ENCODE results near the gene UGP2.
"Not testable (repeated sequence)": the region's sequence is repeated elsewhere in the genome, so short reads cannot be mapped to it uniquely, and the experiment has no call there.

UGP2 gene

DNA sequence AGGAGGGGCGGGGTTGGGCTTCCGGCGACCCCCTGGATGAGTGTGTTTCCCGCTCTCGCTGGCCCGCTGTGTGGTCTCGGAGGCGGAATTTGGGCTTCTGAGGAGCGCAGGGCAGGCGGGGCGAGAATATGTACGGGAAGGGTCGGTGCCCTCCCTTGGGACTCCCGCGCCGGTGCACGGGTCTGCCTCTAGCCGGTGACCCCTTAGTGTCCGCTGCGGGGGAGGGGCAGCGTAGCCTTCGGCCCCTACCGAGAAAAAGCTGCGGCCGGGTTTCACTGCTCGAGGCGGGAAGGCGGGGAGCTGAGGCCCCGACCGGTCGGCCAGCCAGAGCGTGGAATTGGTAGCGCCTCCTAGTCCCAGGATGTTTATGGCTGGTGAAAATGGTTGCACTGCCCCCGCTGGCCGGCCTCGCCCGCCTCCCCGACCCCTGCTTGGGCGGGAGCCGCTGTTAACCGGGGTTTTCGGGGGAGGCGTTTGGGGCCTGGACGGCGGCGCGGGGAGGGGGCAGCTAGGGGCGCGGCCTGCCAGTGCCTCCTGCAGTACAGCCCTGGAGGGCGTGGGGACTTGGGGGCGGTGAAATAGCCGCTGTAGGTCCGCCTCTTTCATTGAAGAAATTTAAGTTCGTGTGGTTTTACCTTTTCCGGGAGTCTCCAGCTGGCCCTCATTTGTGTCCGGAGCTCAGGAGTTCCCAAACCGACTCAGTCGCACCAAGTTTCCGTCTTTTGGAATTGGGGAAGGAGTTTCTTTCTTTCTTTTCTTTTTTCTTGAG is at the start of gene UGP2:
Gene UGP2 (plus strand): TSS at position 643 of the 769 bp plus-strand sequence. CDS start 290 bp downstream, outside the sequence.
- DNase-seq: peak; percentile 41 to 87 (median 74)
- intact Hi-C loops (cut with DNase I): loop anchor here (5.0 kb wide), 1 partner anchor 254 kb away; the partner anchor contains the start of genes MDH1 and WDPCP

DNA sequence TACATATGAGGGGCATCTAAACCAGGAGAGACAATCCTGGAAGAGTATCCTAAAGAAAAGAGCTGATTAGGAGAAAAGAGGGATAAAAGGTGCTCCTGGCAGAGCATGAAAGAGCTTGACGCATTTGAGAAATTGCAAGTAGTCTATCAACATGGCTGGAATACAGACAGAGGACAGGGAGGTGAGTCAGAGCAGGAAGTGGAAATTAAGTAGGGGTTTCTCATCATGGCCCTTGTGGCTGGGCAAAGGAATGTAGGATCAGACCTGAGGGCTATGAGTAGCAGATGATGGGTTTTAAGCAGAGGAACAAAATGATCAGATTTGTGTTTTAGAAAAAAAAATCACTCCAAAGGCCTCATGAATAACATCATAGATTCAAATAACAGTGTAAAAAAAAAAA is 49.2 kb upstream of the UGP2 start:
- DNase-seq: no peak
- intact Hi-C loops (cut with DNase I): no loop called here

DNA sequence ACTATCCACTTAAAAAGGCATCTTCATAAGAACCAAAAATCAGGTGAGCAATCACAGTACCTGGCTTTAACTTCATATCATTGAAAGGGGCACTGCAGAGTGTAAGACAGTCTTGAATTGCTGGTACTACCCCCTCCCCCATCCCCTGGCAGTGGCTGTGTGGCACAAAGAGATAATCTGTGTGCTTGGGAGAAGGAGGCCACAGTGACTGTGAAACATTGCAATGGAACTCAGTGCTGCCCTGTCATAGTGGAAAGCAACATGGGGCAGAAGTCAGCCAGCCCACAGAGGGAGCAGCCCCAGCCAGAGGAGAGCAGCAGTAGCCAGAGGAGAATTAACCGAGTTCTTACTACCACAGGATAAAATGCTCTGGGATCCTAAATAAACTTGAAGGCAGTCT is 45.3 kb upstream of the UGP2 start:
- DNase-seq: no peak
- intact Hi-C loops (cut with DNase I): no loop called here

DNA sequence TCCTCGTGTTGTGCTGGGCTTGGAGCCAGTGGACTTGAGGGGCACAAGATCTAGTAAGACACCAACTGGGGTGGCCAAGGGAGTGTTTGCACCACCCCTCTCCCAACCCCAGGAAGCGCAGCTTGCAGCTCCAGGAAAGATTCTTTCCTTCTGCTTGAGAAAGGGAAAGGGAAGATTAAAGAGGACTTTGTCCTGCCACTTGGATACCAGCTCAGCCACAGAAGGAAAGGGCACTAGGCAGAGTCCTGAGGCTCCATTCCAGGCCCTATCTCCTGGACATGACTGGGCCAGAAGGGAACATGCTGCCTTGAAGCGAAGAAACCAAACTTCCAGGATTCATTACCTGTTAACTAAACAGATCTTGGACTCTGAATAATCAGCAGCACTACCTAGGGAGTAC is 44.9 kb upstream of the UGP2 start:
- DNase-seq: no peak
- intact Hi-C loops (cut with DNase I): no loop called here

DNA sequence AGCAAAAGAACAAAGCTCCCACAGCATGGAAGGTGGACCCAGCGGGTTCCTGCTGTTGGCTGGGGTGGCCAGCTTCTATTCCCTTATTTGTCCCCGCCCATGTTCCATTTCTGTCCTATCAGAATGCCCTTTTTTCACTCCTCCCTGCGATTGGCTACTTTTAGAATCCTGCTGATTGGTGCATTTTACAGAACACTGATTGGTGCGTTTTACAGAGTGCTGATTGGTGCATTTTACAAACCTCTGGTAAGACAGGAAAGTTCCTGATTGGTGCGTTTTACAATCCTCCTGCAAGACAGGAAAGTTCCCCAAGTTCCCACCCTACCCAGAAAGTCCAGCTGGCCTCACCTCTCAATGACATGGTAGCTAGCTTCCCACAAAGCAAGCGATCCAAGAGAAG is 40.2 kb upstream of the UGP2 start:
- intact Hi-C loops (cut with DNase I): no loop called here
- no peak for DNase-seq

DNA sequence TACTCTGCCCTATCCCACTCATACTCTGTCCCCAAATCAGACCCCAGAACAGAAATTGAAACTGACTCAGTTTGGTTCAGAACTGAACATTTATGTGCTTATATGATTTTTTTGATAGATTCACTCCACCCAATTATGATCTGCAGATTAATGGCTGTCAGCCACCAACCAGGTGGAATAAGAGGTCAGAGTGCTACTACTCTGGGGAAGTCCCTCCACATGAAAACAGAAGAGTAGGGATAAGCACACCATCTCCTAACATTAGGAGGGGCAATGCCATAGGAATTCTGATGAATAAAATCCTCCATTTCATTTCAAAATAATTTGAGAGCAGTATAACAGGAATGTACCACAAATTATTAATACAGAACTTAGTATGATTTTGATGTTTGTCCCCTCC is 36.3 kb upstream of the UGP2 start:
- intact Hi-C loops (cut with DNase I): no loop called here
- DNase-seq: no peak

DNA sequence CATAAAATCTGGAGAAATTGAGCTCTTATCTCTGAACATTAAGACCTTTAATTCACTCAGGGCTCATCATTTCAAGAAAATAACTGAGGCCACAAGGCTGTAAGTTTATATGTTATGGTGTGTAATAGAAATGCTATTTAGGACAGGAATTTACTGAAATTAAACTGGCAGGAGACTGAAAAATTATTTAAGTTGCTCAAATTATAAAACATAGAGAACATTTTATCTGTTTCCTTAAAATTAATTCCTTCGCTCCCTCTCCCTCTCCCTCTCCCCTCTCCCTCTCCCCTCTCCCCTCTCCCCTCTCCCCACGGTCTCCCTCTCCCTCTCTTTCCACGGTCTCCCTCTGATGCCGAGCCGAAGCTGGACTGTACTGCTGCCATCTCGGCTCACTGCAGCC is 33.7 kb upstream of the UGP2 start:
- intact Hi-C loops (cut with DNase I): not testable (repeated sequence)

DNA sequence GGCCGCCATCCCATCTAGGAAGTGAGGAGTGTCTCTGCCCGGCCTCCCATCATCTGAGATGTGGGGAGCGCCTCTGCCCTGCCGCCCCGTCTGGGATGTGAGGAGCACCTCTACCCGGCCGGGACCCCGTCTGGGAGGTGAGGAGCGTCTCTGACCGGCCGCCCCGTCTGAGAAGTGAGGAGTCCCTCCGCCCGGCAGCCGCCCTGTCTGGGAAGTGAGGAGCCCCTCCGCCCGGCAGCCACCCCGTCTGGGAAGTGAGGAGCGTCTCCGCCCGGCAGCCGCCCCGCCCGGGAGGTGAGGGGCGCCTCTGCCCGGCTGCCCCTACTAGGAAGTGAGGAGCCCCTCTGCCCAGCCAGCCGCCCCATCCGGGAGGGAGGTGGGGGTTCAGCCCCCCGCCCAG is 32.8 kb upstream of the UGP2 start:
- intact Hi-C loops (cut with DNase I); DNase-seq: not testable (repeated sequence)

More for the DNA sequence above, 33.7 kb upstream of the UGP2 start:
- not testable (repeated sequence) for DNase-seq

DNA sequence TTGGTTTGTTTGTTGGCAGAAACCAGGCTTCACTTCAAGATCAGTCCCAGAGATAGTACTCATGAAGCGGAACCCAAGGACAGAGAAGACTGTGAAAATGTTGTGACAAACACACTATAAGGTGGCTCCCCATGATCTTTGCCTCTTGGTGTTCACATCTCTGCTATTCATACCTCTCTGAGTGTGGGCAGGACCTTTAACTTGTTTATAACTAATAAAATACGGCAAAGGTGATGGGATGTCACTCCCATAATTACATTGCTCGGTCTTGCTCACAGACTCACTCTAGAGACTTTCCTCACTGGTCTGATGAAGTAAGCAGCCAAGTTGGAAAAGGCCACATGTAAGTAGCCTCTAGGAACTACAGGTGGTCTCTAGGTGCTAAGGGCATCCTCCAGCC is 30.6 kb upstream of the UGP2 start:
- no peak for DNase-seq
- intact Hi-C loops (cut with DNase I): no loop called here

DNA sequence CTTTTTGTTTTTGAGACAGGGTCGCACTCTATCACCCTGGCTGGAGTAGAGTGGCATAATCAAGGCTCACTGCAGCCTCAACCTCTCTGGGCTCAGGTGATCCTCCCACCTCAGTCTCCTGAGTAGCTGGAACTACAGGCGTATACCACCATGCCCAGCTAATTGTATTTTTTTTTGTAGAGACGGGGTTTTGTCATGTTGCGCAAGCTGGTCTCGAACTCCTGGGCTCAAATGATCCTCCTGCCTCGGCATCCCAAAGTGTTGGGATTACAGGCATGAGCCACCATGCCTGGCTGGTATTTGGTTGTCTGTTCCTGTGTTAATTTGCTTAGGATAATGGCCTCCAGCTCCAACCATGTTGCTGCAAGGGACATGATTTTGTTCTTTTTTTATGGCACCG is 29.8 kb upstream of the UGP2 start:
- intact Hi-C loops (cut with DNase I); DNase-seq: not testable (repeated sequence)

DNA sequence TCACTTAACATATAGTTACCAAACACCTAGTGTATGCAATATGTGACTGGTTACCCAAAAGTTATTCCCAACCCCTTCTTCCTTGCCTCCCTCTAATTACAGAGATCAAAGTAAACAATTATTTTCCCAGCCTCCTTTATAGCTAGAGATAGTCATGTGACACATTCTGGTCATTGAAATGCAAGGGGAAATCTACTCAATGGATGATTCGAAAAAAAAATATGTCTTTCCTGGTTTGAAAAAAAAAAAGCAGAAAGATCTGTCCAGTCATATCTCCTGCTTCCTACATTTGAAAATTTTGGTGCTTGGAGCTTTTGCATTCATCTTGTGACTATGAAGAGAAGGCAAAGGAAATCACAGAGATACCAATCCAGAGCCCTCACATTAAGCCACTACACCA is 27.6 kb upstream of the UGP2 start:
- intact Hi-C loops (cut with DNase I): no loop called here
- DNase-seq: no peak

DNA sequence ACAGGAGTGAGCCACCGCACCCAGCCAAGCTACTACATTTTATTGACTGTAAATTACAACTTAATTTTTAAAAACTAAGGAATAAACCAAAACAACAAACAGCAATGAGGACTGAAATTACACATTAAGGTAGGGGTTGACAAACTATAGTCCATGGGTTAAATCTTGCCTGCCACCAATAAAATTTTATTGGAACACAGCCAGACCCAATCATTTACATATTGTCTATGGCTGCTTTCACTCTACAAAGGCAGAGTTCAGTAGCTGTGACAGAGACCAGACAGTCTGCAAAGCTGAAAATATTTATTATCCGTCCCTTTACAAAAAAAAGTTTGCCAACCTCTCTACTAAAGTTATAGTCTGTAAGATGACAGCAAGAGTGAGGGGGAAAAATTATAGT is 24.3 kb upstream of the UGP2 start:
- intact Hi-C loops (cut with DNase I): no loop called here
- no peak for DNase-seq

DNA sequence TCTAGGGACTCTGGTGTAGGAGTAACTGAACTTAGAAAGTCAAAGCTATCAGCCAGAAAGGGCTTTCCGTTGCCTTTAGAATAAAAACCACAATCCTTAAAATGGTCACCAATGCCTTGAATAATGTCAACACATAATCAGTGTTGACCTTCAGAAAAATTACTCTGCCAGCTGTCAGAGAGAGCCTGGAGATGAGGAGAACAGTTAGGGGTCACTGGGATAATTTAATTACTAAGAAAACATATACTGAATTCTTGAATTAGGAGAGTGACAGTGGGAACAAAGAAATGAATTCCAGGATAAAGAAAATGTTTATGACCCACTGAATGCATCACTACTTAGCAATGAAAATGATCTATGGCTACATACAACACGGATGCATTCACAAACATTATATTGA is 23.4 kb upstream of the UGP2 start:
- no peak for DNase-seq
- intact Hi-C loops (cut with DNase I): no loop called here

DNA sequence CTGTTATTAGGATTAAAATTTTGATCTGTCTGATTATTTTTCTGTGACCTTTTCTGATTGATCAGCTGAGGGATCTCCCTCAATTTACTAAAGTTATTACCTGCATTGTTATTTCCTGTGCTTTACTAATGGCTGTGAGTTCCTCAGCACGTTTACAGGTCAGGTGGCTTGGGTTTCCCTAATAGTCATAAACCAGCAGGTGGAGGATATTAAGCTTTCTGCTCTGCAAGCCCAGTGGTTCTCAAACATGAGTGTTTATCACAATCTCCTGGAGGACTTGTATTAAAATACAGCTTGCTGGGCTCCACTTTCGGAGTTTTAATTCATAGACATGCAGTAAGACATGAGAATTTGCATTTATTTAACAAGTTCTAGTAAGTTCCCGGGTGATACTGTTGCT is 22.4 kb upstream of the UGP2 start:
- no peak for DNase-seq

DNA sequence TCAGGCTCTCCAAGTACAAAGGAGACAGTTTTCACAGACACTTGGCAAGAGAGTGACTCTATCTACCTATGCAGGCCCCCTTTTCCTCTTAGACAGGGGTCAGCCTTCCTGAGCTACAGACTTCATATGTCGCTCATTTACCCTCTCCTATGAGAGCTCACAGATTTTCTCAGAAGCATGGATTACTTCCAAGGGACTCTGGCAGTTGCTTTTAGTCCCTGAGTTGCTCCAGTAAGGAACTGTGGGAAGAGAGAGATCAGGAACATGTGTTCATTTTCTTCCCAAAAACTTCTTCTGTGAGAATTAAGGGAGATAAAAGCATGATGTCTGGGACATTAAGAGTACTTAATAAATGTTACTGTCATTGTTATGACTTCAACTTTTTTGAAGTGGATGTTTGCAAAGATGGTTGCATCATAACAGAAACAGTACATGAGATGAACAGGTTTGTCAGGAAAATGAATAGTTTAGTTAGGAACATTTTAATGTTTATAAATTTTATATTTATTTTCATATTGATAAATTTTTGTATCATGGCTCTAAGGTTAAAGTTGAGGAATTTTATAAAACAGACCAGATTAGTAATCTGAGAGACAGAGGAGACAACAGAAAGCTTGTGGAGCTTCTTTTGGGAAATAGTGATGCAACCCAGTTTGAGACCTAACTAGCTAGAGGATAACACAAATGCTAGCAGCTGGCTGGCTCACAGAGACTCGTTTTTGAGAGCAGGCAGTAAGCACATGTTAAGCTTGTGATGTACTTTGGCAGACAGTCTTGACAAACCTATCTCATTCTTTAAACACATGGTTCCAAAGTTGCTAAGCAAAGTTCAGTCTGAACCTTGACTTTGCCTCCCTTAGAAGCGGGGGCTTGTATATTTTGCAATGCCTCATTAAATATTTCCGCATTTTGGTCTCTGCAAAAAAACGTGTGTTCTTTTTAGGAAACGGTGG is 21.7 kb upstream of the UGP2 start:
- no peak for DNase-seq
- intact Hi-C loops (cut with DNase I): no loop called here

More for the DNA sequence above, 22.4 kb upstream of the UGP2 start:
- intact Hi-C loops (cut with DNase I): no loop called here

DNA sequence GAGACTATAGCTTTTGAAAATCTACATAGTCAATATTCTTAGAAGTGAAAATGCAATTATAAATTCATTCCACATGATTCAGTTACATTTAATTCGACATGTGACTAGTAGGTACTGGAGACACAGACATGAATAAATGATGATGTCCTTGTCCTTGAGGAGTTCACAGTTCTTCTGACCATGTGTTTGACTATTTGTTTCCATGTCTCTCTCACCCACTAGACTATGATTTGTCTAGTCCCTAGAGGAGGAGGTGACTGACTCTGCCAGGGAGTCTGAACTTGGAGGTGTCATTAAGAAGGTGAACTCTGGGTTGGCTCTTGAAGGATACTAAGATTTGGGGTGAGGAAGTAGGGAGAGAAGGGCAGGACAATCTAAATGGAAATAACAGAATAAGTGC is 20.7 kb upstream of the UGP2 start:
- intact Hi-C loops (cut with DNase I): no loop called here
- no peak for DNase-seq

DNA sequence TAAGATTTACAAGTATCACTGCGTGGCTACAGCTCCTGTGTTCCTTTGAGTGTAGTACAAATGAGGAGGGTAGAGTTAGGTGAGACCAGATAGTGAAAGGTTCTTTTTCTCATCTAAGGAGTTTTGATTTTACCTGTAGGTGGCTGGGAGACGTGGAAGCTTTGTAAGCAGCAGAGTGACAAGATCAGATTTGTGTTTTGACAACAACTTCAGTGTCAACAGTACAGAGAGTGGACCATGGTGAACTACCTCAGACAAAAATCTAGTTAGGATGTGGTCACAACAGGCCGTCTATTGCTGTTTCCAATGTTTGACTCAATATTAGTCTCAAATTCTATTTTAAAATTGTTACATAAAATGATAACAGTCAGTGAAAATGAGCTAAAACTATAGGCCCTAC is 20.3 kb upstream of the UGP2 start:
- intact Hi-C loops (cut with DNase I): no loop called here
- no peak for DNase-seq

DNA sequence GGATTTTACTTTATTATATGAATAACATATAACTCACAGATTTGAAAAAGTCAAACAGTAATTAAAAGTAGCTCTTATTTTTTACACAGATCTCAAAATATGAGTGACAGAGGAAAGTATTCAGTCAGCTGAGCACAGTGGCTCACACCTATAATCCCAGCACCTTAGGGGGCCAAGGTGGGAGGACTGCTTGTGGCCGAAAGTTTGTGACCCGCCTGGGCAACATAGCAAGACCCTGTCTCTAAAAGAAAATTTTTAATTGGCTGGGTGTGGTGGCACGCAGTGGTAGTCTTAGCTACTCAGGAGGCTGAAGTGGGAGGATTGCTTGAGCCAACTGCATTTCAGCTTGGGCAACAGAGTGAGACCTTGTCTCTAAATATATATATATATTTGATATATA is 19.2 kb upstream of the UGP2 start:
- no peak for DNase-seq
- intact Hi-C loops (cut with DNase I): no loop called here

DNA sequence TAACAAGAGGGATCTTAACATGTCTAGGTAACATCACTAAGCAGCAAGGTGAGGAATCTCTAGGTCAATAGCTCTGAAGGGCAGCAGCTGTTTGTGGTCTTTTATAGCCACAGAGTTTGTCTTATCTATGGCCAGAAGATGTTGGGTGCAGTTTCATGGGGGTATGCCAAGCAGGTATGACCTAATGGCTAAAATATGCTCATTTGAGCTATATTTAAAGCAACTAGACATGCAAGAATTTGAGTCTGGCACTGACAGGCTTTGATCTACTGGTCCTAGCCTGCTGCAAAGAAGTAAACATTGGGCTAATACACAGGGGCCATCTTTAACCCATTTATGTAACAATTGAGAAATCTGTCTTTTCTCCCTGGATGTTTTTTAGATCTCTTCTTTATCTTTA is 13.9 kb upstream of the UGP2 start:
- DNase-seq: no peak
- intact Hi-C loops (cut with DNase I): no loop called here

DNA sequence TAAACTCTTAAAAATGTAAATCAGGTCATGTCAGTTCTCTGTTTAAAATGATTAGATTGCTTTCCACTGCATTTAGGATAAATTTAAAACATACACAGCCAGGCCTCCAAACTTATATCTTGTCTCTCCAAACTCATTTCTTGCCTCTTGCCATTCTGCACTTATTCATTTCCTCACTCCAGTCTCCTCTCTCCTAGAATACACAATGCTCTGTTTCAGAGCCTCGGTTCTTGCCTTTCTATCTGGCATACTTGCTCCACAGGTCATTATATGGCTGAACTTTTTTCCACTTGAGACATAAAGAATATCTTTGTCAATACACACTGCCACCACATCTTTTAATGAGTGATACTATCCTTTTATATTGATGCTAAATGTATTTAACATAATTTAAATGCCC is 10.5 kb upstream of the UGP2 start:
- intact Hi-C loops (cut with DNase I): no loop called here
- DNase-seq: no peak
